SW480 (cell line): ENCODE data around the gene ALPI.
A peak's percentile ranks its signal among the peaks of the same experiment; 100 is the strongest.

ENCODE experiments used
- DNase-seq: peaks from one replicate; pipeline ENCODE4 v3.0.0-alpha.2; 2016; ENCODE audit warnings: low spot score

Gene ALPI

GRCh38 chr2:232460171-232460570 is 4.2 kb downstream of the ALPI start:
- DNase-seq = no peak

GRCh38 chr2:232463701-232464543 is 8.0 kb downstream of the ALPI start:
- no peak for DNase-seq

GRCh38 chr2:232464544-232464885 is 8.6 kb downstream of the ALPI start:
- DNase-seq = no peak

GRCh38 chr2:232465061-232465460 is 9.1 kb downstream of the ALPI start:
- no peak for DNase-seq

- DNase-seq = no peak
These were observed 10.3 kb downstream of the ALPI start for GRCh38 chr2:232466221-232466620.

- peak; percentile 64 for DNase-seq
These were observed 17.5 kb downstream of the ALPI start for GRCh38 chr2:232473467-232473890.

GRCh38 chr2:232476045-232476444 is 20.1 kb downstream of the ALPI start:
- no peak for DNase-seq

- no peak for DNase-seq
These were observed 20.8 kb downstream of the ALPI start for GRCh38 chr2:232476791-232477190.

- no peak for DNase-seq
These were observed 22.0 kb downstream of the ALPI start for GRCh38 chr2:232477751-232478510.

GRCh38 chr2:232478571-232479340 is 22.8 kb downstream of the ALPI start:
- no peak for DNase-seq

GRCh38 chr2:232479341-232480200 is 23.6 kb downstream of the ALPI start:
- DNase-seq = no peak

GRCh38 chr2:232480201-232481190 is 24.5 kb downstream of the ALPI start:
- no peak for DNase-seq

GRCh38 chr2:232481322-232482140 is 25.6 kb downstream of the ALPI start:
- DNase-seq = no peak

- DNase-seq = no peak
These were observed 26.6 kb downstream of the ALPI start for GRCh38 chr2:232482301-232483238.

GRCh38 chr2:232483311-232483922 is 27.5 kb downstream of the ALPI start:
- no peak for DNase-seq

GRCh38 chr2:232483923-232484627 is 28.1 kb downstream of the ALPI start:
- DNase-seq = no peak

- no peak for DNase-seq
These were observed 28.8 kb downstream of the ALPI start for GRCh38 chr2:232484628-232485347.
